ENCODE data around the gene SNX18.

DNA sequence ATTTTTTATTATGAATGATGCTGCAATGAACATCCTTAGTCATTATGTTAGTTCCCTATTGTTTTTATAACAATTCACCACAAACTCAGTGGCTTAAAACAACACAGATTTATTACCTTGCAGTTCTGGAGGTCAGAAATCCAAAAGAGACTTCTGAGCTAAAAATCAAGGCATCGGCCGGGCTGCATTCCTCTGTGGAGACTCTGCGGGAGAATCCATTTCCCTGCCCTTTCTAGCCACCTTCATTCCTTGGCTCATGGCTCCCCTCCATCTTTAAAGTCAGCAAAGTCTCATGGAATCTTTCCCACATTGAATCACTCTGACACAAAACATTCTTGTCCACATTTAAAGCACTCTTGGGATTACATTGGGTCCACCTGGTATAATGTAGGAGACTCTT, 38.6 kb downstream of the SNX18 start:
- no peak for TF ChIP-seq ZNF404 (tag by site-specific recombination; IDR thresholded peaks at IDR 0.05)
- TF ChIP-seq, protein P1, sequence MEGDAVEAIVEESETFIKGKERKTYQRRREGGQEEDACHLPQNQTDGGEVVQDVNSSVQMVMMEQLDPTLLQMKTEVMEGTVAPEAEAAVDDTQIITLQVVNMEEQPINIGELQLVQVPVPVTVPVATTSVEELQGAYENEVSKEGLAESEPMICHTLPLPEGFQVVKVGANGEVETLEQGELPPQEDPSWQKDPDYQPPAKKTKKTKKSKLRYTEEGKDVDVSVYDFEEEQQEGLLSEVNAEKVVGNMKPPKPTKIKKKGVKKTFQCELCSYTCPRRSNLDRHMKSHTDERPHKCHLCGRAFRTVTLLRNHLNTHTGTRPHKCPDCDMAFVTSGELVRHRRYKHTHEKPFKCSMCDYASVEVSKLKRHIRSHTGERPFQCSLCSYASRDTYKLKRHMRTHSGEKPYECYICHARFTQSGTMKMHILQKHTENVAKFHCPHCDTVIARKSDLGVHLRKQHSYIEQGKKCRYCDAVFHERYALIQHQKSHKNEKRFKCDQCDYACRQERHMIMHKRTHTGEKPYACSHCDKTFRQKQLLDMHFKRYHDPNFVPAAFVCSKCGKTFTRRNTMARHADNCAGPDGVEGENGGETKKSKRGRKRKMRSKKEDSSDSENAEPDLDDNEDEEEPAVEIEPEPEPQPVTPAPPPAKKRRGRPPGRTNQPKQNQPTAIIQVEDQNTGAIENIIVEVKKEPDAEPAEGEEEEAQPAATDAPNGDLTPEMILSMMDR (tag by site-specific recombination; IDR thresholded peaks at IDR 0.05) = no peak
- no peak for TF ChIP-seq ZEB2 (tag by site-specific recombination; IDR thresholded peaks at IDR 0.05)
- TF ChIP-seq, protein P2, sequence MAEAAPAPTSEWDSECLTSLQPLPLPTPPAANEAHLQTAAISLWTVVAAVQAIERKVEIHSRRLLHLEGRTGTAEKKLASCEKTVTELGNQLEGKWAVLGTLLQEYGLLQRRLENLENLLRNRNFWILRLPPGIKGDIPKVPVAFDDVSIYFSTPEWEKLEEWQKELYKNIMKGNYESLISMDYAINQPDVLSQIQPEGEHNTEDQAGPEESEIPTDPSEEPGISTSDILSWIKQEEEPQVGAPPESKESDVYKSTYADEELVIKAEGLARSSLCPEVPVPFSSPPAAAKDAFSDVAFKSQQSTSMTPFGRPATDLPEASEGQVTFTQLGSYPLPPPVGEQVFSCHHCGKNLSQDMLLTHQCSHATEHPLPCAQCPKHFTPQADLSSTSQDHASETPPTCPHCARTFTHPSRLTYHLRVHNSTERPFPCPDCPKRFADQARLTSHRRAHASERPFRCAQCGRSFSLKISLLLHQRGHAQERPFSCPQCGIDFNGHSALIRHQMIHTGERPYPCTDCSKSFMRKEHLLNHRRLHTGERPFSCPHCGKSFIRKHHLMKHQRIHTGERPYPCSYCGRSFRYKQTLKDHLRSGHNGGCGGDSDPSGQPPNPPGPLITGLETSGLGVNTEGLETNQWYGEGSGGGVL (tag by site-specific recombination; IDR thresholded peaks at IDR 0.05) = no peak
- TF ChIP-seq YY1 (tag by site-specific recombination; IDR thresholded peaks at IDR 0.05) = no peak
- TF ChIP-seq, protein P3, sequence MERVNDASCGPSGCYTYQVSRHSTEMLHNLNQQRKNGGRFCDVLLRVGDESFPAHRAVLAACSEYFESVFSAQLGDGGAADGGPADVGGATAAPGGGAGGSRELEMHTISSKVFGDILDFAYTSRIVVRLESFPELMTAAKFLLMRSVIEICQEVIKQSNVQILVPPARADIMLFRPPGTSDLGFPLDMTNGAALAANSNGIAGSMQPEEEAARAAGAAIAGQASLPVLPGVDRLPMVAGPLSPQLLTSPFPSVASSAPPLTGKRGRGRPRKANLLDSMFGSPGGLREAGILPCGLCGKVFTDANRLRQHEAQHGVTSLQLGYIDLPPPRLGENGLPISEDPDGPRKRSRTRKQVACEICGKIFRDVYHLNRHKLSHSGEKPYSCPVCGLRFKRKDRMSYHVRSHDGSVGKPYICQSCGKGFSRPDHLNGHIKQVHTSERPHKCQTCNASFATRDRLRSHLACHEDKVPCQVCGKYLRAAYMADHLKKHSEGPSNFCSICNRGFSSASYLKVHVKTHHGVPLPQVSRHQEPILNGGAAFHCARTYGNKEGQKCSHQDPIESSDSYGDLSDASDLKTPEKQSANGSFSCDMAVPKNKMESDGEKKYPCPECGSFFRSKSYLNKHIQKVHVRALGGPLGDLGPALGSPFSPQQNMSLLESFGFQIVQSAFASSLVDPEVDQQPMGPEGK (tag by site-specific recombination; IDR thresholded peaks at IDR 0.05) = no peak
- no peak for TF ChIP-seq SP3 (tag by site-specific recombination; IDR thresholded peaks at IDR 0.05)
- TF ChIP-seq, protein P4, sequence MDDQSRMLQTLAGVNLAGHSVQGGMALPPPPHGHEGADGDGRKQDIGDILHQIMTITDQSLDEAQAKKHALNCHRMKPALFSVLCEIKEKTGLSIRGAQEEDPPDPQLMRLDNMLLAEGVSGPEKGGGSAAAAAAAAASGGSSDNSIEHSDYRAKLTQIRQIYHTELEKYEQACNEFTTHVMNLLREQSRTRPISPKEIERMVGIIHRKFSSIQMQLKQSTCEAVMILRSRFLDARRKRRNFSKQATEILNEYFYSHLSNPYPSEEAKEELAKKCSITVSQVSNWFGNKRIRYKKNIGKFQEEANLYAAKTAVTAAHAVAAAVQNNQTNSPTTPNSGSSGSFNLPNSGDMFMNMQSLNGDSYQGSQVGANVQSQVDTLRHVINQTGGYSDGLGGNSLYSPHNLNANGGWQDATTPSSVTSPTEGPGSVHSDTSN (CRISPR knock-in tag; IDR thresholded peaks at IDR 0.05) = no peak
- TF ChIP-seq, protein P5, sequence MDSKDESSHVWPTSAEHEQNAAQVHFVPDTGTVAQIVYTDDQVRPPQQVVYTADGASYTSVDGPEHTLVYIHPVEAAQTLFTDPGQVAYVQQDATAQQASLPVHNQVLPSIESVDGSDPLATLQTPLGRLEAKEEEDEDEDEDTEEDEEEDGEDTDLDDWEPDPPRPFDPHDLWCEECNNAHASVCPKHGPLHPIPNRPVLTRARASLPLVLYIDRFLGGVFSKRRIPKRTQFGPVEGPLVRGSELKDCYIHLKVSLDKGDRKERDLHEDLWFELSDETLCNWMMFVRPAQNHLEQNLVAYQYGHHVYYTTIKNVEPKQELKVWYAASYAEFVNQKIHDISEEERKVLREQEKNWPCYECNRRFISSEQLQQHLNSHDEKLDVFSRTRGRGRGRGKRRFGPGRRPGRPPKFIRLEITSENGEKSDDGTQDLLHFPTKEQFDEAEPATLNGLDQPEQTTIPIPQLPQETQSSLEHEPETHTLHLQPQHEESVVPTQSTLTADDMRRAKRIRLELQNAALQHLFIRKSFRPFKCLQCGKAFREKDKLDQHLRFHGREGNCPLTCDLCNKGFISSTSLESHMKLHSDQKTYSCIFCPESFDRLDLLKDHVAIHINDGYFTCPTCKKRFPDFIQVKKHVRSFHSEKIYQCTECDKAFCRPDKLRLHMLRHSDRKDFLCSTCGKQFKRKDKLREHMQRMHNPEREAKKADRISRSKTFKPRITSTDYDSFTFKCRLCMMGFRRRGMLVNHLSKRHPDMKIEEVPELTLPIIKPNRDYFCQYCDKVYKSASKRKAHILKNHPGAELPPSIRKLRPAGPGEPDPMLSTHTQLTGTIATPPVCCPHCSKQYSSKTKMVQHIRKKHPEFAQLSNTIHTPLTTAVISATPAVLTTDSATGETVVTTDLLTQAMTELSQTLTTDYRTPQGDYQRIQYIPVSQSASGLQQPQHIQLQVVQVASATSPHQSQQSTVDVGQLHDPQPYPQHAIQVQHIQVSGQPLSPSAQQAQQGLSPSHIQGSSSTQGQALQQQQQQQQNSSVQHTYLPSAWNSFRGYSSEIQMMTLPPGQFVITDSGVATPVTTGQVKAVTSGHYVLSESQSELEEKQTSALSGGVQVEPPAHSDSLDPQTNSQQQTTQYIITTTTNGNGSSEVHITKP (tag by site-specific recombination; IDR thresholded peaks at IDR 0.05) = no peak
- no peak for TF ChIP-seq ZNF707 (tag by site-specific recombination; IDR thresholded peaks at IDR 0.05)
- no peak for TF ChIP-seq ZNF132 (tag by site-specific recombination; IDR thresholded peaks at IDR 0.05; ENCODE audit: borderline replicate concordance)
- TF ChIP-seq, protein P6, sequence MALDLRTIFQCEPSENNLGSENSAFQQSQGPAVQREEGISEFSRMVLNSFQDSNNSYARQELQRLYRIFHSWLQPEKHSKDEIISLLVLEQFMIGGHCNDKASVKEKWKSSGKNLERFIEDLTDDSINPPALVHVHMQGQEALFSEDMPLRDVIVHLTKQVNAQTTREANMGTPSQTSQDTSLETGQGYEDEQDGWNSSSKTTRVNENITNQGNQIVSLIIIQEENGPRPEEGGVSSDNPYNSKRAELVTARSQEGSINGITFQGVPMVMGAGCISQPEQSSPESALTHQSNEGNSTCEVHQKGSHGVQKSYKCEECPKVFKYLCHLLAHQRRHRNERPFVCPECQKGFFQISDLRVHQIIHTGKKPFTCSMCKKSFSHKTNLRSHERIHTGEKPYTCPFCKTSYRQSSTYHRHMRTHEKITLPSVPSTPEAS (tag by site-specific recombination; IDR thresholded peaks at IDR 0.05) = no peak
- no peak for TF ChIP-seq ZNF561 (tag by site-specific recombination; IDR thresholded peaks at IDR 0.05; ENCODE audit: borderline replicate concordance)
